Choroid plexus epithelial cell (primary cell): ENCODE data around the gene RABEPK.
"Not testable (repeated sequence)": the region's sequence is repeated elsewhere in the genome, so short reads cannot be mapped to it uniquely, and the experiment has no call there.

Source experiments
- DNase-seq: peaks from one replicate; pipeline ENCODE4 v3.0.0-alpha.2; 2010; ENCODE audit warnings: low read depth
- H3K4me3 ChIP-seq: 2 replicates; pipeline ENCODE4 v1.5.1; 2011; ENCODE audit warnings: low read depth, mild to moderate bottlenecking, control low read depth, low read length, moderate library complexity
- CTCF ChIP-seq: conservative IDR thresholded peaks from 2 replicates; pipeline ENCODE4 v1.5.1; 2011; ENCODE audit warnings: low read depth, mild to moderate bottlenecking, control low read depth, inconsistent platforms, low read length, moderate library complexity

RABEPK gene

DNA sequence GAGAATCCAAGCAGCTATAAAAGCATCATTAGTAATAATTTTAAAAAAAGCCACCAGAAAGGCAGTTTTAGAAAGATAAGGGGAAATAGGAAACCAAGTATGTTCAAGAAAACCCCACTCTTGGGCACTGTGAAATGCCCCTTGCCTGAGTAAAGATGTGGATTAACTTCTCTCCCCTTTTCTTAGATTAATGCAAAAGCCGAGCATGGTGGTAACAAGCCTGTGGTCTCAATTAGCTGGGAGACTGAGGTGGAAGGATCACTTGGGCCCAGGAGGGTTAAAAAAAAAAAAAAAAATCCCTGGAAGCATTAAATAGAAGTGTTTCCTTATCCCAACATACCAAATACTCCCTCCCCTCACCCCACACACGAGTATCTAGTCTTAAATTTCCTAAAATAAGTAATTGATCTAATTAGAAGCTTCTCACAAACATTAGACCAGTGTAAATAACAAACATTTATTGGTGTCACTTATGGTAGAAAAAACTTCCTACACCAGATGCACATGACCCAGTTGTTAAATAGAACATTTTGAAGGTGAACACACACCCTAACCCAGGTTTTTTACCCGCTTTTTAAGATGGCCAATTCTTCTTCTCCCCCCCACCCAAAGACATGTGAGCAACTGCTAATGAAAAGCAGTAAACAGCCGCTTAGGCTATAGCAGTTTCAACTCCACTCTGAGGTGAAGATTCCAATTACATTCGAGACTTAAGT is 35.6 kb downstream of the RABEPK start:
- no peak for DNase-seq
- no peak overlapping the region for H3K4me3 ChIP-seq
- no peak for TF ChIP-seq CTCF

DNA sequence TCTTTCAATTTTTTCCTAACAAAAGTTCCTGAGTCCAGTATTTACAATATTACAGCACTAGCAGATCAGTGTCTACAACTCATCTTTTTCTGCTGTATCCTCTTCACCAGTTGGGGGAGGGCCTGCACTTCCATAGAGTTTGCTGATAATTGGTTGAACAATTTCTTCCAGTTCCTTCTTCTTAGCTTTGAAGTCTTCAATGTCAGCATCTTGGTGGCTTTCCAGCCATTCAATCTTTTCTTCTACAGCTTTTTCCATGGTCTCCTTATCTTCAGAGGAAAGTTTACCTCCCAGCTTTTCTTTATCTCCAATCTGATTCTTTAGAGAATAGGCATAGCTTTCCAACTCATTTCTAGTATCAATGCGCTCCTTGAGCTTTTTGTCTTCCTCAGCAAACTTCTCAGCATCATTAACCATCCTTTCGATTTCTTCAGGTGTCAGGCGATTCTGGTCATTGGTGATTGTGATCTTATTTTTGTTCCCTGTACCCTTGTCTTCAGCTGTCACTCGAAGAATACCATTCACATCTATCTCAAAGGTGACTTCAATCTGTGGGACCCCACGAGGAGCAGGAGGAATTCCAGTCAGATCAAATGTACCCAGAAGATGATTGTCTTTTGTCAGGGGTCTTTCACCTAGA is 36.3 kb downstream of the RABEPK start:
- TF ChIP-seq CTCF = peak; percentile 11
- H3K4me3 ChIP-seq = not testable (repeated sequence)
- peak; percentile 36 for DNase-seq

- no peak for TF ChIP-seq CTCF
- DNase-seq = no peak
- H3K4me3 ChIP-seq = peak overlapping the region; percentile 99
These were observed 38.0 kb downstream of the RABEPK start for GRCh38 chr9:125238127-125238914.

DNA sequence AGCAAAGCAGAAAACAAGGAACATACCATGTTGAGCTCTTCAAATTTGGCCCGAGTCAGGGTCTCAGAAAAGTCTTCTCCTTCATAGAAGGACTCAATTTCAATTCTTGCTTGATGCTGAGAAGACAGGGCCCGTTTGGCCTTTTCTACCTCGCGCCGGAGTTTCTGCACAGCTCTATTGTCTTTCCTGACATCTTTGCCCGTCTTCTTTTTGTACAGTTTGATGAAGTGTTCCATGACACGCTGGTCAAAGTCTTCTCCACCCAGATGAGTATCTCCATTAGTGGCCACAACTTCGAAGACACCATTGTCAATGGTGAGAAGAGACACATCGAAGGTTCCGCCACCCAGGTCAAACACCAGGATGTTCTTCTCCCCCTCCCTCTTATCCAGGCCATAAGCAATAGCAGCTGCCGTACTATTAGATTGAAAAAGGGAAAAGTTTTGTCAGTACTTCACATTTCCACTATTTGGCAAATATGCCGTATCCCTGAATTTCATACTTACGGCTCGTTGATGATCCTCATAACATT is 38.6 kb downstream of the RABEPK start:
- peak overlapping the region; percentile 99 for H3K4me3 ChIP-seq
- no peak for TF ChIP-seq CTCF
- no peak for DNase-seq

DNA sequence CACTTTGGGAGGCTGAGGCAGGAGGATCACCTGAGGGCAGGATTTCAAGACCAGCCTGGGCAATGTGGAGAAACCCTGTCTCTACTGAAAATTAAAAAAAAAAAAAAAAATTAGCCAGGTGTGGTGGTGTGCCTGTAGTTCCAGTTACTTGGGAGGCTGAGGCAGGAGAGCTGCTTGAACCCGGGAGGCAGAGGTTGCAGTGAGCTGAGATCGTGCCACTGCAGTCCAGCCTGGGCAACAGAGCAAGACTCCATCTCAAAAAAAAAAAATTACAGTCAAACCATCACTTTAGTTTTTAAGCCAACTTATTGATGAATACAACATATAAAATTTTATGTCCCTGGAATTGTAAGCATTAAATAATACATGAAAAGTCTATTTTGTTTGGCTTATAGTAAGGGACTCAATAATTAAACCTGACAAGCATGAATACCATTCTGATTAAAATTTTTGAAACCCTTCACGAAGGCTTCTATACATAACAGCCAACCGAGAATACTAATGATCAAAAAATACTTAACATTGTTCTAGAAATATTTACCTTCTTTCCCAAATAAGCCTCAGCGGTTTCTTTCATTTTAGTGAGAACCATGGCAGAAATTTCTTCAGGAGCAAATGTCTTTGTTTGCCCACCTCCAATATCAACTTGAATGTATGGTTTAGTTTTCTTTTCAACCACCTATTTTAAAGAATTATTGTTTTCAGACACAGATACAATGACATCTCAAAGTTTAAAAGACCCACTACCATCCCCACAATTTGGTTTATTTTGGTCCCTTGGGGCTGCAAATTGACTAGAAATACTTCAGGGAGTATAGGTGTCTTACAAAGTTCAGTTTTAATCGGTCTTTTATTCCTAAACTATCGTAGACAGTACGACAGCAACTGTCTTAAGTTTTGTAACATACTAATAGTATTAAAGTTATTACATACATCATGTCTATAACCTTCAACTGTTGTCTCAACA is 39.6 kb downstream of the RABEPK start:
- peak overlapping the region; percentile 99 for H3K4me3 ChIP-seq
- DNase-seq = no peak
- no peak for TF ChIP-seq CTCF

DNA sequence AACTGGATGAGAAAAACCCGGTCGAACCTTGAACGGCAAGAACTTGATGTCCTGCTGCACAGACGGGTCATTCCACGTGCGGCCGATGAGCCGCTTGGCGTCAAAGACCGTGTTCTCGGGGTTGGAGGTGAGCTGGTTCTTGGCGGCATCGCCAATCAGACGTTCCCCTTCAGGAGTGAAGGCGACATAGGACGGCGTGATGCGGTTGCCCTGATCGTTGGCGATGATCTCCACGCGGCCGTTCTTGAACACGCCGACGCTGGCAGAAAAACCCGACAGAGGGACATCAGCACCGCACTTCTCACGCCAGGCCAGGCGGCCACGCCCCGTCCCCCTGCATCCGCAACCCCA is 40.3 kb downstream of the RABEPK start:
- peak overlapping the region; percentile 99 for H3K4me3 ChIP-seq
- DNase-seq = peak; percentile 49
- TF ChIP-seq CTCF = no peak
